Upper lobe of left lung (tissue), 4 donors: ENCODE results near the gene LHFPL2.

ENCODE experiments used
- CTCF ChIP-seq, 6 experiments: fragments of 450-650 bp in 4 of 6; fragments of 200-600 bp in 2 of 6; sonication (generic) in 2 of 6; IDR thresholded peaks; one replicate each; pipeline ENCODE4 v1.5.1; 2016 to 2019; ENCODE audit warnings: antibody characterized with exemption in 6 of 6
- POLR2A ChIP-seq, 4 donors: fragments of 450-650 bp; IDR thresholded peaks; one replicate each; pipeline ENCODE4 v1.5.1; 2016 to 2017; ENCODE audit warnings: antibody characterized with exemption in 4 of 4, mild to moderate bottlenecking in 2 of 4

- TF ChIP-seq CTCF (IDR thresholded peaks at IDR 0.05), result no peak
- TF ChIP-seq POLR2A (IDR thresholded peaks at IDR 0.05), result no peak
These were observed 20.8 kb upstream of the LHFPL2 start for GRCh38 chr5:78669331-78669730.
